ENCODE results near the gene PDE1C. TPM values are rescaled to one million over a fixed set of nuclear protein-coding genes. Genes with fewer than 3 reads are reported as not detected.

Gene PDE1C
- total and polyA plus RNA-seq, 8 donors = 2.9 to 54.2 (median 5.9) TPM

GRCh38 chr7:31982962-31983361 lies 87.2 kb downstream of the PDE1C start:
- no peak for DNase-seq
- intact Hi-C loops (cut with DNase I; ENCODE audit: low total_unique reads) = no loop called here
- TF ChIP-seq POLR2AphosphoS5 (IDR thresholded peaks at IDR 0.05) (no peak), CTCF (IDR thresholded peaks at IDR 0.05) (no peak), POLR2A (IDR thresholded peaks at IDR 0.05) (no peak), EP300 (IDR thresholded peaks at IDR 0.05) (no peak)
- H3K4me3 ChIP-seq = no peak overlapping the region
- no peaks in the 10 kb centered on the region for H3K4me1 ChIP-seq
- H3K36me3 ChIP-seq = no peaks in the 10 kb centered on the region
- WGBS, 5 donors = 62 to 80% (median 75%) methylated on average over 1 of the region's 1 CpG
- H3K27me3 ChIP-seq = no peaks in the 10 kb centered on the region
- no peaks in the 10 kb centered on the region for H3K9me3 ChIP-seq
- no peak overlapping the region for H3K27ac ChIP-seq

- peaks cover 0 to 5% (median 2%) of the 10 kb centered on the region in 4 donors for H3K9me3 ChIP-seq
- H3K27ac ChIP-seq = no peak overlapping the region
- no peak for DNase-seq
- no peaks in the 10 kb centered on the region for H3K4me1 ChIP-seq
- intact Hi-C loops (cut with DNase I; ENCODE audit: low total_unique reads) = no loop called here
- WGBS, 5 donors = 59 to 73% (median 70%) methylated on average over 6 of the region's 6 CpGs
- TF ChIP-seq CTCF (IDR thresholded peaks at IDR 0.05) (no peak), POLR2AphosphoS5 (IDR thresholded peaks at IDR 0.05) (no peak), EP300 (IDR thresholded peaks at IDR 0.05) (no peak), POLR2A (IDR thresholded peaks at IDR 0.05) (no peak)
- H3K36me3 ChIP-seq = no peaks in the 10 kb centered on the region
- H3K4me3 ChIP-seq = no peak overlapping the region
- no peaks in the 10 kb centered on the region for H3K27me3 ChIP-seq
These were observed 88.3 kb downstream of the PDE1C start for GRCh38 chr7:31981874-31982390.

GRCh38 chr7:31979690-31980330 lies 90.4 kb downstream of the PDE1C start:
- H3K9me3 ChIP-seq = peaks cover 0 to 10% (median 4%) of the 10 kb centered on the region in 4 donors
- H3K27ac ChIP-seq = no peak overlapping the region
- no peaks in the 10 kb centered on the region for H3K27me3 ChIP-seq
- intact Hi-C loops (cut with DNase I; ENCODE audit: low total_unique reads) = no loop called here
- H3K4me3 ChIP-seq = no peak overlapping the region
- TF ChIP-seq POLR2AphosphoS5 (IDR thresholded peaks at IDR 0.05) = no peak
- no peak for TF ChIP-seq CTCF (IDR thresholded peaks at IDR 0.05)
- TF ChIP-seq POLR2A (IDR thresholded peaks at IDR 0.05) = no peak
- no peak for TF ChIP-seq EP300 (IDR thresholded peaks at IDR 0.05)
- 85 to 97% (median 91%) methylated on average over 1 of the region's 1 CpG for WGBS, 5 donors
- H3K36me3 ChIP-seq = no peaks in the 10 kb centered on the region
- H3K4me1 ChIP-seq = no peaks in the 10 kb centered on the region
- no peak for DNase-seq

GRCh38 chr7:31975546-31975945 lies 94.7 kb downstream of the PDE1C start:
- no peak for DNase-seq
- H3K9me3 ChIP-seq = peaks cover 0 to 10% (median 4%) of the 10 kb centered on the region in 4 donors
- no peak overlapping the region for H3K4me3 ChIP-seq
- H3K4me1 ChIP-seq = no peaks in the 10 kb centered on the region
- no peak for TF ChIP-seq POLR2A (IDR thresholded peaks at IDR 0.05)
- TF ChIP-seq POLR2AphosphoS5 (IDR thresholded peaks at IDR 0.05) = no peak
- no peak for TF ChIP-seq EP300 (IDR thresholded peaks at IDR 0.05)
- TF ChIP-seq CTCF (IDR thresholded peaks at IDR 0.05) = no peak
- 79 to 83% (median 81%) methylated on average over 5 of the region's 5 CpGs for WGBS, 5 donors
- H3K27ac ChIP-seq = no peak overlapping the region
- no peaks in the 10 kb centered on the region for H3K36me3 ChIP-seq
- H3K27me3 ChIP-seq = no peaks in the 10 kb centered on the region
- intact Hi-C loops (cut with DNase I; ENCODE audit: low total_unique reads) = no loop called here

All from stomach (tissue), 9 donors.